BLaER1 treated with 17β-estradiol and CSF1 and Interleukin-3, amounts not matched to agents 10 nM and 100 nM (cell line): Measurements from ENCODE around the gene SLAIN2.
"Not testable (repeated sequence)": the region's sequence is repeated elsewhere in the genome, so short reads cannot be mapped to it uniquely, and the experiment has no call there.

Source experiments
- H3K27ac ChIP-seq, 11 experiments: shearing (Covaris generic); formaldehyde crosslinking; 2 replicates each; pipeline ENCODE4 v1.8.1; 2022
- H3K27me3 ChIP-seq, 11 experiments: shearing (Covaris generic); formaldehyde crosslinking; 2 replicates each; pipeline ENCODE4 v1.8.1; 2022
- H3K36me3 ChIP-seq, 11 experiments: shearing (Covaris generic); formaldehyde crosslinking; 2 replicates each; pipeline ENCODE4 v1.8.1; 2022
- H3K4me1 ChIP-seq, 10 experiments: shearing (Covaris generic); formaldehyde crosslinking; 2 replicates each; pipeline ENCODE4 v1.8.1; 2022
- H3K4me2 ChIP-seq, 11 experiments: shearing (Covaris generic); formaldehyde crosslinking; 2 replicates each; pipeline ENCODE4 v1.8.1; 2022
- H3K4me3 ChIP-seq, 10 experiments: shearing (Covaris generic); formaldehyde crosslinking; 2 replicates each; pipeline ENCODE4 v1.8.1; 2022
- H3K9ac ChIP-seq, 11 experiments: shearing (Covaris generic); formaldehyde crosslinking; 2 replicates each; pipeline ENCODE4 v1.8.1; 2022
- H3K9me3 ChIP-seq, 11 experiments: shearing (Covaris generic); formaldehyde crosslinking; replicated peaks in 1 of 11; 2 replicates each; pipeline ENCODE4 v1.8.1; 2022
- H4K20me1 ChIP-seq, 11 experiments: shearing (Covaris generic); formaldehyde crosslinking; 2 replicates each; pipeline ENCODE4 v1.8.1; 2022
- Cebpa-rat ChIP-seq, 11 experiments: shearing (Covaris generic); IDR thresholded peaks; 2 replicates each; pipeline ENCODE4 v1.8.1; 2022

SLAIN2 gene

GRCh38 chr4:48308901-48309300 lies 32.4 kb upstream of the SLAIN2 start:
- Histone ChIP-seq H3K4me1 (no peaks in the 10 kb centered on the region), H3K4me3 (no peak overlapping the region), H4K20me1 (no peaks in the 10 kb centered on the region), H3K4me2 (no peak overlapping the region), H3K9me3 (peaks cover 0 to 4% (median 0%) of the 10 kb centered on the region in 11 experiments; a peak in 1 of 22 replicates), H3K36me3 (no peaks in the 10 kb centered on the region), H3K27ac (no peak overlapping the region), H3K27me3 (no peaks in the 10 kb centered on the region), H3K9ac (no peak overlapping the region)
- TF ChIP-seq Cebpa-rat (IDR thresholded peaks at IDR 0.05): no peak

- H3K4me3 ChIP-seq: no peak overlapping the region
- no peak overlapping the region for H3K9ac ChIP-seq
- TF ChIP-seq Cebpa-rat (IDR thresholded peaks at IDR 0.05): no peak
- no peaks in the 10 kb centered on the region for H3K36me3 ChIP-seq
- no peak overlapping the region for H3K27ac ChIP-seq
- H3K4me1 ChIP-seq: no peaks in the 10 kb centered on the region
- peaks cover 0 to 4% (median 0%) of the 10 kb centered on the region in 11 experiments; a peak in 1 of 22 replicates for H3K9me3 ChIP-seq
- no peaks in the 10 kb centered on the region for H3K27me3 ChIP-seq
- no peaks in the 10 kb centered on the region for H4K20me1 ChIP-seq
- no peak overlapping the region for H3K4me2 ChIP-seq
Observed at GRCh38 chr4:48311896-48312295, 29.4 kb upstream of the SLAIN2 start.

GRCh38 chr4:48314746-48315145 lies 26.6 kb upstream of the SLAIN2 start:
- H4K20me1 ChIP-seq, H3K9ac ChIP-seq, H3K4me3 ChIP-seq, H3K4me2 ChIP-seq, H3K4me1 ChIP-seq, H3K36me3 ChIP-seq, H3K27me3 ChIP-seq, H3K9me3 ChIP-seq, H3K27ac ChIP-seq: not testable (repeated sequence)

GRCh38 chr4:48315728-48316630 lies 25.4 kb upstream of the SLAIN2 start:
- Histone ChIP-seq H3K36me3 (no peaks in the 10 kb centered on the region), H3K4me2 (no peak overlapping the region), H3K9me3 (peaks cover 0 to 4% (median 0%) of the 10 kb centered on the region in 11 experiments; a peak in 1 of 22 replicates), H3K4me3 (no peak overlapping the region), H3K9ac (no peak overlapping the region), H4K20me1 (no peaks in the 10 kb centered on the region), H3K27ac (no peak overlapping the region), H3K27me3 (no peaks in the 10 kb centered on the region), H3K4me1 (no peaks in the 10 kb centered on the region)
- no peak for TF ChIP-seq Cebpa-rat (IDR thresholded peaks at IDR 0.05)

GRCh38 chr4:48321312-48321711 lies 20.0 kb upstream of the SLAIN2 start:
- H3K4me2 ChIP-seq: no peak overlapping the region
- H3K9ac ChIP-seq: no peak overlapping the region
- H3K27me3 ChIP-seq: no peaks in the 10 kb centered on the region
- H3K36me3 ChIP-seq: no peaks in the 10 kb centered on the region
- H3K4me3 ChIP-seq: no peak overlapping the region
- no peaks in the 10 kb centered on the region for H4K20me1 ChIP-seq
- no peaks in the 10 kb centered on the region for H3K4me1 ChIP-seq
- no peak overlapping the region for H3K27ac ChIP-seq
- no peaks in the 10 kb centered on the region for H3K9me3 ChIP-seq
- no peak for TF ChIP-seq Cebpa-rat (IDR thresholded peaks at IDR 0.05)

- Histone ChIP-seq H3K4me1 (no peaks in the 10 kb centered on the region), H3K4me3 (no peak overlapping the region), H3K27ac (no peak overlapping the region), H3K9me3 (no peaks in the 10 kb centered on the region), H4K20me1 (no peaks in the 10 kb centered on the region), H3K9ac (no peak overlapping the region), H3K36me3 (no peaks in the 10 kb centered on the region), H3K4me2 (no peak overlapping the region), H3K27me3 (no peaks in the 10 kb centered on the region)
- TF ChIP-seq Cebpa-rat (IDR thresholded peaks at IDR 0.05): no peak
Observed at GRCh38 chr4:48322063-48322462, 19.3 kb upstream of the SLAIN2 start.

- H3K9ac ChIP-seq: no peak overlapping the region
- no peak overlapping the region for H3K4me3 ChIP-seq
- H3K4me2 ChIP-seq: no peak overlapping the region
- no peaks in the 10 kb centered on the region for H3K4me1 ChIP-seq
- no peak overlapping the region for H3K27ac ChIP-seq
- H3K9me3 ChIP-seq: no peaks in the 10 kb centered on the region
- no peaks in the 10 kb centered on the region for H3K36me3 ChIP-seq
- no peaks in the 10 kb centered on the region for H3K27me3 ChIP-seq
- no peaks in the 10 kb centered on the region for H4K20me1 ChIP-seq
- TF ChIP-seq Cebpa-rat (IDR thresholded peaks at IDR 0.05): no peak
Observed at GRCh38 chr4:48324281-48324680, 17.0 kb upstream of the SLAIN2 start.

- H3K4me3 ChIP-seq: no peak overlapping the region
- no peak overlapping the region for H3K27ac ChIP-seq
- H3K4me1 ChIP-seq: peaks cover 0 to 10% (median 0%) of the 10 kb centered on the region in 10 experiments; a peak in 4 of 20 replicates
- no peak overlapping the region for H3K9ac ChIP-seq
- H3K27me3 ChIP-seq: no peaks in the 10 kb centered on the region
- no peak overlapping the region for H3K4me2 ChIP-seq
- no peaks in the 10 kb centered on the region for H3K36me3 ChIP-seq
- H4K20me1 ChIP-seq: no peaks in the 10 kb centered on the region
- TF ChIP-seq Cebpa-rat (IDR thresholded peaks at IDR 0.05): no peak
- H3K9me3 ChIP-seq: no peaks in the 10 kb centered on the region
Observed at GRCh38 chr4:48329193-48329592, 12.1 kb upstream of the SLAIN2 start.

GRCh38 chr4:48329976-48330375 lies 11.4 kb upstream of the SLAIN2 start:
- no peak overlapping the region for H3K27ac ChIP-seq
- peaks cover 0 to 10% (median 0%) of the 10 kb centered on the region in 10 experiments; a peak in 4 of 20 replicates for H3K4me1 ChIP-seq

More at GRCh38 chr4:48329976-48330375, 11.4 kb upstream of the SLAIN2 start:
- H3K9ac ChIP-seq: no peak overlapping the region
- peak overlapping the region in 3 of 11 experiments; percentile 6 to 20 (median 6); a peak in 5 of 22 replicates for H3K4me2 ChIP-seq
- H4K20me1 ChIP-seq: no peaks in the 10 kb centered on the region
- H3K9me3 ChIP-seq: no peaks in the 10 kb centered on the region
- no peak overlapping the region for H3K4me3 ChIP-seq
- H3K36me3 ChIP-seq: no peaks in the 10 kb centered on the region
- no peaks in the 10 kb centered on the region for H3K27me3 ChIP-seq
- no peak for TF ChIP-seq Cebpa-rat (IDR thresholded peaks at IDR 0.05)
